Measurements from ENCODE around the gene PCED1A. TPM values are rescaled to one million over a fixed set of nuclear protein-coding genes. Genes with fewer than 3 reads are reported as not detected.

Gene PCED1A
- total and polyA plus RNA-seq, 2 of the 13 experiments (the other 11 are each of a cell fraction or from before 2014, with no cell fraction given): 40.1 to 84.2 TPM

- TF ChIP-seq KAT2B (IDR thresholded peaks at IDR 0.05; ENCODE audit: borderline replicate concordance, low read depth, low read length) (no peak), NBN (conservative IDR thresholded peaks at IDR 0.05) (no peak), ZBTB49 (CRISPR knock-in tag; IDR thresholded peaks at IDR 0.05; ENCODE audit: borderline replicate concordance) (peak; percentile 84), POLR2G (IDR thresholded peaks at IDR 0.05; ENCODE audit: low read depth, low read length) (peak; percentile 94), ZSCAN30 (CRISPR knock-in tag; IDR thresholded peaks at IDR 0.05) (no peak), NKX3-1 (CRISPR knock-in tag; IDR thresholded peaks at IDR 0.05) (peak; percentile 98), ZBTB25 (CRISPR knock-in tag; IDR thresholded peaks at IDR 0.05) (peak; percentile 69), FOXP1 (IDR thresholded peaks at IDR 0.05) (no peak), FOXP1 (CRISPR knock-in tag; IDR thresholded peaks at IDR 0.05) (no peak), CENPX (CRISPR knock-in tag; IDR thresholded peaks at IDR 0.05) (no peak), ZBTB21 (CRISPR knock-in tag; IDR thresholded peaks at IDR 0.05) (no peak; the same call in 1 of the 2 replicates), PRDM10 (CRISPR knock-in tag; IDR thresholded peaks at IDR 0.05; ENCODE audit: low read depth) (no peak; the same call in 1 of the 2 replicates), ZNF670 (CRISPR knock-in tag; IDR thresholded peaks at IDR 0.05; ENCODE audit: borderline replicate concordance) (peak; percentile 97), MTA3 (CRISPR knock-in tag; IDR thresholded peaks at IDR 0.05) (peak; percentile 92; the same call in 1 of the 2 replicates), REST (IDR thresholded peaks at IDR 0.05; ENCODE audit: borderline replicate concordance in 1 of 2, low read depth in 1 of 2, low read length in 2 of 2) (no peak), ARHGAP35 (CRISPR knock-in tag; IDR thresholded peaks at IDR 0.05; ENCODE audit: borderline replicate concordance) (peak; percentile 99), HDAC1 (CRISPR knock-in tag; IDR thresholded peaks at IDR 0.05) (peak; percentile 97)
Measured at GRCh38 chr20:2840138-2840966, at the start of gene PCED1A, which contains the start of gene VPS16 (continued).

Data from HepG2 (cell line).